ENCODE results near the gene TARBP1. TPM values are rescaled to one million over a fixed set of nuclear protein-coding genes. Genes with fewer than 3 reads are reported as not detected.

The TARBP1 gene, protein sequence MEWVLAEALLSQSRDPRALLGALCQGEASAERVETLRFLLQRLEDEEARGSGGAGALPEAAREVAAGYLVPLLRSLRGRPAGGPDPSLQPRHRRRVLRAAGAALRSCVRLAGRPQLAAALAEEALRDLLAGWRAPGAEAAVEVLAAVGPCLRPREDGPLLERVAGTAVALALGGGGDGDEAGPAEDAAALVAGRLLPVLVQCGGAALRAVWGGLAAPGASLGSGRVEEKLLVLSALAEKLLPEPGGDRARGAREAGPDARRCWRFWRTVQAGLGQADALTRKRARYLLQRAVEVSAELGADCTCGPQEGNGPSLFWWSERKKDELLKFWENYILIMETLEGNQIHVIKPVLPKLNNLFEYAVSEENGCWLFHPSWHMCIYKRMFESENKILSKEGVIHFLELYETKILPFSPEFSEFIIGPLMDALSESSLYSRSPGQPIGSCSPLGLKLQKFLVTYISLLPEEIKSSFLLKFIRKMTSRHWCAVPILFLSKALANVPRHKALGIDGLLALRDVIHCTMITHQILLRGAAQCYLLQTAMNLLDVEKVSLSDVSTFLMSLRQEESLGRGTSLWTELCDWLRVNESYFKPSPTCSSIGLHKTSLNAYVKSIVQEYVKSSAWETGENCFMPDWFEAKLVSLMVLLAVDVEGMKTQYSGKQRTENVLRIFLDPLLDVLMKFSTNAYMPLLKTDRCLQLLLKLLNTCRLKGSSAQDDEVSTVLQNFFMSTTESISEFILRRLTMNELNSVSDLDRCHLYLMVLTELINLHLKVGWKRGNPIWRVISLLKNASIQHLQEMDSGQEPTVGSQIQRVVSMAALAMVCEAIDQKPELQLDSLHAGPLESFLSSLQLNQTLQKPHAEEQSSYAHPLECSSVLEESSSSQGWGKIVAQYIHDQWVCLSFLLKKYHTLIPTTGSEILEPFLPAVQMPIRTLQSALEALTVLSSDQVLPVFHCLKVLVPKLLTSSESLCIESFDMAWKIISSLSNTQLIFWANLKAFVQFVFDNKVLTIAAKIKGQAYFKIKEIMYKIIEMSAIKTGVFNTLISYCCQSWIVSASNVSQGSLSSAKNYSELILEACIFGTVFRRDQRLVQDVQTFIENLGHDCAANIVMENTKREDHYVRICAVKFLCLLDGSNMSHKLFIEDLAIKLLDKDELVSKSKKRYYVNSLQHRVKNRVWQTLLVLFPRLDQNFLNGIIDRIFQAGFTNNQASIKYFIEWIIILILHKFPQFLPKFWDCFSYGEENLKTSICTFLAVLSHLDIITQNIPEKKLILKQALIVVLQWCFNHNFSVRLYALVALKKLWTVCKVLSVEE (N-terminal part only)
- 13.3 to 14.7 TPM (median 13.9 TPM) in 5 replicates for total RNA-seq (2022; extraction: Qiagen RNA extraction; ENCODE audit: low read depth)

DNA sequence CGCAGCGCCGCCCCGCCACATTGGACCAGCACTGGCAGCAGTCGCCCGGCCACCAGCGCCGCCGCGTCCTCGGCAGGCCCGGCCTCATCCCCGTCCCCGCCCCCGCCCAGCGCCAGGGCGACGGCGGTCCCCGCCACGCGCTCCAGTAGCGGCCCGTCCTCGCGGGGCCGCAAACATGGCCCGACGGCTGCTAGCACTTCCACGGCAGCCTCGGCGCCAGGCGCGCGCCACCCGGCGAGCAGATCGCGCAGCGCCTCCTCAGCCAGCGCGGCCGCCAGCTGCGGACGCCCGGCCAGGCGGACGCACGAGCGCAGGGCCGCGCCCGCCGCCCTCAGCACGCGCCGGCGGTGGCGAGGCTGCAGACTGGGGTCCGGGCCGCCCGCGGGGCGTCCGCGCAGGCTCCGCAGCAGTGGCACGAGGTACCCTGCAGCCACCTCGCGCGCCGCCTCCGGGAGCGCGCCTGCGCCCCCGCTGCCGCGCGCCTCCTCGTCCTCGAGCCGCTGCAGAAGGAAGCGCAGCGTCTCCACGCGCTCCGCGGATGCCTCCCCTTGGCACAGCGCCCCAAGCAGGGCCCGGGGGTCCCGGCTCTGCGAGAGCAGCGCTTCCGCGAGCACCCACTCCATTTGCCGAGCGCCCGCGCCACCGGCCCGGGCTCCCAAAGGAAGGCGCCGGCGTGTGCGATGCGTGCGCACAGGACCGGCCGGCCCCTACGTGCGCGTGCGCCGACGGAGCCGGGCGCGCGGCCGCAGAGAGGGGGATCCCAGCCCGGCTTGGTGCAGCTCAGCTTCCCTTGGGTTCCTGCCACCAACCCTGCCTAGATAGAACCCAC is at the start of gene TARBP1:
TSS of gene TARBP1 (minus strand) at position 699 of the 829 bp plus-strand sequence. CDS start at position 623, 76 bp downstream.

DNA sequence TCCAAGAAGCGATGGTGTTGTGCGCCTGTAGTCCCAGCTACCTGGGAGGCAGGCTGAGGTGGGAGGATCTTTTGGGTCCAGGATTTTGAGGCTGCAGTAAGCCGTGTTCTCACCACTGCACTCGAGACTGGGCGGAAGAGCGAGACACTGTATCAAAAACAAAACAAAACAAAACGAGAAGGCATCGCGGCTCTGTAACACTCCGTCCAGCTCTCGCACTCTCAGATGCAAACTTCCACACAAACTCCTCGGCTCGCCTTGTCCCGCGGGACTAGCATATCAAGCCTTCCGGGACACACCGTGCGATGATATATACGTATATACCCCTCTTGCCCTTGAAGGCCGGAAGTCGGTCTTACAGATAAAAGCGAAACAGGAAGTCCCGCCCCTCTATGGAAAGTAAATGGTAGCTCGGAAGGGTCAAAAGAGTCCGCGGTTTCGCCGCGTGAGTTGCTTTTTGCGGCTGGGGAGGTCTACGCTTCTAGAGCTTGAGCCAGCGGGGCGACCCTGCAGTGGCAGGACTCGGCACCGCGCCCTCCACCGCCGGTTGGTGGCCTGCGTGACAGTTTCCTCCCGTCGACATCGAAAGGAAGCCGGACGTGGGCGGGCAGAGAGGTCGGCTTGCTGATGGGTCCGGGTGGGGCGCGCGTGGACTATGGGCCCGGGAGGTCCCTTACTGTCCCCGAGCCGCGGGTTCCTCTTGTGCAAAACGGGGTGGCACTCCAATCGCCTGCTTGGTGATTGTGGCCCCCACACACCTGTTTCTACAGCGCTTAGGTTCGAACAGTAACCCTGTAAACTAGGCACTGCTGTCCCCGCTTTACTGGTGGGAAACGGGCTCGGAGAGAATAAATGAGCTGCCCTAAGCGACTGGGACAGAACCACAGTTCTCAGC is 105.7 kb downstream of the TARBP1 start, which contains the start of gene COA6:
TSS of gene COA6 (plus strand) at position 393 of the 895 bp plus-strand sequence. CDS start at position 404, 11 bp downstream.

Other genes starting within 250 kb of the TARBP1 start
- gene COA6, start 105.7 kb downstream of the TARBP1 start, total RNA-seq (2022; extraction: Qiagen RNA extraction; ENCODE audit: low read depth), result 78.7 to 101 TPM (median 98.6 TPM) in 5 replicates
- gene IRF2BP2, start 131.0 kb upstream of the TARBP1 start, total RNA-seq (2022; extraction: Qiagen RNA extraction; ENCODE audit: low read depth), result 97.7 to 142 TPM (median 118 TPM) in 5 replicates